ENCODE data around the gene PHYHIPL.

Gene PHYHIPL

GRCh38 chr10:59269651-59270050 is 93.2 kb downstream of the PHYHIPL start:
- no peak for TF ChIP-seq FOXP2 (optimal IDR thresholded peaks at IDR 0.05; ENCODE audit: control extremely low read depth, extremely low read length, insufficient read depth)
- TF ChIP-seq EZH2 (IDR thresholded peaks at IDR 0.05), result no peak
- TF ChIP-seq POLR2AphosphoS5 (IDR thresholded peaks at IDR 0.05; ENCODE audit: borderline replicate concordance, low read depth, low read length), result no peak
- Histone ChIP-seq H3K9ac (ENCODE audit: insufficient read length) (no peak overlapping the region), H3K4me3 (no peak overlapping the region), H3K36me3 (ENCODE audit: insufficient read depth, low read length) (no peaks in the 10 kb centered on the region), H3K9me3 (ENCODE audit: low read depth, low read length) (no peaks in the 10 kb centered on the region), H3K27ac (no peak overlapping the region)
- DNase-seq (ENCODE audit: low read depth, low spot score), result no peak

GRCh38 chr10:59270492-59270891 is 94.0 kb downstream of the PHYHIPL start:
- TF ChIP-seq FOXP2 (optimal IDR thresholded peaks at IDR 0.05; ENCODE audit: control extremely low read depth, extremely low read length, insufficient read depth) (no peak), EZH2 (IDR thresholded peaks at IDR 0.05) (no peak), POLR2AphosphoS5 (IDR thresholded peaks at IDR 0.05; ENCODE audit: borderline replicate concordance, low read depth, low read length) (no peak)
- no peaks in the 10 kb centered on the region for H3K36me3 ChIP-seq (ENCODE audit: insufficient read depth, low read length)

DNA sequence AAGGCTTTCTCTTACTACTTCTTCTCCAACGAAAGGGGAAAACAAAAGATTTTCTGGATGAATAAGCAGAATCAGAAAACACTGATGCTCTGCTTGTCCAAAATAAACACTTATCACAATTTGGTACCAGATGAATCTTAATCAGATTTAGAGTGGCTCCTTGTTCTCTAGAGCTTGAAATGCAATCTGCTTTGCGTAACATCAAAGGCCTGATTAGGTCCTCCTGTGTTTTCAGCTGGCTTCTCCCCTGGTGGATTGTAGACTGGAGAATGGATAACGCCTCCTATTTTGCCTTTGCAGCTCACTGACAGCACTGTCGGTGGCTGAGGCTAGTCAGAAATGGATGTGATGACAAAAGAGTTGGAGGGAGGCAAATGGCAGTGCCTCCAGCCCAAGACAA is 94.7 kb downstream of the PHYHIPL start:
- no peak for DNase-seq (ENCODE audit: low read depth, low spot score)
- no peaks in the 10 kb centered on the region for H3K9me3 ChIP-seq (ENCODE audit: low read depth, low read length)
- H3K27ac ChIP-seq, result no peak overlapping the region
- H3K9ac ChIP-seq (ENCODE audit: insufficient read length), result no peak overlapping the region
- H3K4me3 ChIP-seq, result no peak overlapping the region
- H3K36me3 ChIP-seq (ENCODE audit: insufficient read depth, low read length), result no peaks in the 10 kb centered on the region
- TF ChIP-seq POLR2AphosphoS5 (IDR thresholded peaks at IDR 0.05; ENCODE audit: borderline replicate concordance, low read depth, low read length), result no peak

More at GRCh38 chr10:59270492-59270891, 94.0 kb downstream of the PHYHIPL start:
- H3K9me3 ChIP-seq (ENCODE audit: low read depth, low read length), result no peaks in the 10 kb centered on the region
- H3K27ac ChIP-seq, result no peak overlapping the region
- no peak overlapping the region for H3K9ac ChIP-seq (ENCODE audit: insufficient read length)
- no peak overlapping the region for H3K4me3 ChIP-seq
- DNase-seq (ENCODE audit: low read depth, low spot score), result no peak

DNA sequence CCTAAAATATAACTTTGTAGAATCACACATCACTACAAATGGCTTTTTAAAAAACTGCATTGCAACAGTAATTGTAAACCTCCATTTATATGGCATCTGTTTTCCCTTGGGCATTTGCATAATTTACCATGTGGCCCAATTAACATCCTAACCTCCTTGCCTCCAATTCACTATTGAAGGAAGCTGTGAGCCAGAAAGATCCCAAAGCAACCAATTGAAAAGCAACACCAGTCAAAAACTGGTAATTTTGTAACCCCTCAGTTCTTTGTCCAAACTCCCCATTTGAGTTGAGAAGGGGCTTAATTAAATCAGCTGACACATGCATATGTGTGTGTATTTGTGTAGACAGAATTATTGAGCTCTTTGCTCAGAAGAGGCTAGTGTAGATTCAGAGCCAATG is 95.6 kb downstream of the PHYHIPL start:
- H3K9me3 ChIP-seq (ENCODE audit: low read depth, low read length), result no peaks in the 10 kb centered on the region
- H3K4me3 ChIP-seq, result no peak overlapping the region
- H3K27ac ChIP-seq, result no peak overlapping the region
- H3K36me3 ChIP-seq (ENCODE audit: insufficient read depth, low read length), result no peaks in the 10 kb centered on the region
- H3K9ac ChIP-seq (ENCODE audit: insufficient read length), result no peak overlapping the region
- TF ChIP-seq FOXP2 (optimal IDR thresholded peaks at IDR 0.05; ENCODE audit: control extremely low read depth, extremely low read length, insufficient read depth) (no peak), EZH2 (IDR thresholded peaks at IDR 0.05) (no peak)
- DNase-seq (ENCODE audit: low read depth, low spot score), result no peak

GRCh38 chr10:59273445-59273844 is 97.0 kb downstream of the PHYHIPL start:
- TF ChIP-seq FOXP2 (optimal IDR thresholded peaks at IDR 0.05; ENCODE audit: control extremely low read depth, extremely low read length, insufficient read depth), result no peak
- TF ChIP-seq POLR2AphosphoS5 (IDR thresholded peaks at IDR 0.05; ENCODE audit: borderline replicate concordance, low read depth, low read length), result no peak
- no peak for TF ChIP-seq EZH2 (IDR thresholded peaks at IDR 0.05)
- Histone ChIP-seq H3K36me3 (ENCODE audit: insufficient read depth, low read length) (no peaks in the 10 kb centered on the region), H3K9me3 (ENCODE audit: low read depth, low read length) (no peaks in the 10 kb centered on the region), H3K4me3 (no peak overlapping the region), H3K27ac (no peak overlapping the region), H3K9ac (ENCODE audit: insufficient read length) (no peak overlapping the region)
- no peak for DNase-seq (ENCODE audit: low read depth, low spot score)

- H3K4me3 ChIP-seq, result no peak overlapping the region
- TF ChIP-seq FOXP2 (optimal IDR thresholded peaks at IDR 0.05; ENCODE audit: control extremely low read depth, extremely low read length, insufficient read depth) (no peak), EZH2 (IDR thresholded peaks at IDR 0.05) (no peak), POLR2AphosphoS5 (IDR thresholded peaks at IDR 0.05; ENCODE audit: borderline replicate concordance, low read depth, low read length) (no peak)
- DNase-seq (ENCODE audit: low read depth, low spot score), result no peak
Measured at GRCh38 chr10:59276133-59276532, 99.7 kb downstream of the PHYHIPL start.

GRCh38 chr10:59276919-59277318 is 100.5 kb downstream of the PHYHIPL start:
- H3K9me3 ChIP-seq (ENCODE audit: low read depth, low read length), result no peaks in the 10 kb centered on the region
- no peak overlapping the region for H3K4me3 ChIP-seq
- H3K27ac ChIP-seq, result no peak overlapping the region
- H3K36me3 ChIP-seq (ENCODE audit: insufficient read depth, low read length), result no peaks in the 10 kb centered on the region
- no peak overlapping the region for H3K9ac ChIP-seq (ENCODE audit: insufficient read length)
- no peak for TF ChIP-seq POLR2AphosphoS5 (IDR thresholded peaks at IDR 0.05; ENCODE audit: borderline replicate concordance, low read depth, low read length)
- TF ChIP-seq FOXP2 (optimal IDR thresholded peaks at IDR 0.05; ENCODE audit: control extremely low read depth, extremely low read length, insufficient read depth), result no peak
- DNase-seq (ENCODE audit: low read depth, low spot score), result no peak

More at GRCh38 chr10:59276133-59276532, 99.7 kb downstream of the PHYHIPL start:
- H3K9ac ChIP-seq (ENCODE audit: insufficient read length), result no peak overlapping the region
- H3K27ac ChIP-seq, result no peak overlapping the region
- H3K36me3 ChIP-seq (ENCODE audit: insufficient read depth, low read length), result no peaks in the 10 kb centered on the region
- no peaks in the 10 kb centered on the region for H3K9me3 ChIP-seq (ENCODE audit: low read depth, low read length)

DNA sequence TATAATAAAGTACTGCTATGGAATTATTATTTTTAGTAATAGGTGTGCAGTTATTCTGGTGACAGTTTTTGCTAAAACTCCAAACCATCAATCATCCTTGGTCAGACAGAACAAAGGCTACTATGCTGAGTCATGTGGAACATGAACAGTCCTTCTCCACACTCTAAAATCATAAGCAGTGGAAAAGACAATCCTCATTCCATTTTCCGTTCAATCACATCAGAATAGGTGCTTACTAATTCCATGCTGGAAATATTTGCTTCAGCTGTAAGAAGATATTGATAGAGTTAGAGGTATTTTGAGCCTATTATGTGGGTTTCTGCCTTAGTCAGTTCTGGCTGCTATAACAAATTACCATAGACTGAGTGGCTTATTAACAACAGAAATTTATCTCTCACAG is 103.0 kb downstream of the PHYHIPL start:
- no peak for DNase-seq (ENCODE audit: low read depth, low spot score)
- Histone ChIP-seq H3K27ac (no peak overlapping the region), H3K9me3 (ENCODE audit: low read depth, low read length) (no peaks in the 10 kb centered on the region), H3K36me3 (ENCODE audit: insufficient read depth, low read length) (no peaks in the 10 kb centered on the region), H3K4me3 (no peak overlapping the region), H3K9ac (ENCODE audit: insufficient read length) (no peak overlapping the region)
- TF ChIP-seq EZH2 (IDR thresholded peaks at IDR 0.05) (no peak), POLR2AphosphoS5 (IDR thresholded peaks at IDR 0.05; ENCODE audit: borderline replicate concordance, low read depth, low read length) (no peak), FOXP2 (optimal IDR thresholded peaks at IDR 0.05; ENCODE audit: control extremely low read depth, extremely low read length, insufficient read depth) (no peak)

- Histone ChIP-seq H3K27ac (no peak overlapping the region), H3K4me3 (no peak overlapping the region), H3K9me3 (ENCODE audit: low read depth, low read length) (no peaks in the 10 kb centered on the region), H3K9ac (ENCODE audit: insufficient read length) (no peak overlapping the region), H3K36me3 (ENCODE audit: insufficient read depth, low read length) (no peaks in the 10 kb centered on the region)
- TF ChIP-seq FOXP2 (optimal IDR thresholded peaks at IDR 0.05; ENCODE audit: control extremely low read depth, extremely low read length, insufficient read depth) (no peak), EZH2 (IDR thresholded peaks at IDR 0.05) (no peak), POLR2AphosphoS5 (IDR thresholded peaks at IDR 0.05; ENCODE audit: borderline replicate concordance, low read depth, low read length) (no peak)
- DNase-seq (ENCODE audit: low read depth, low spot score), result no peak
Measured at GRCh38 chr10:59279991-59280505, 103.6 kb downstream of the PHYHIPL start.

Data from SK-N-MC (cell line).